Endothelial cell of umbilical vein (primary cell): ENCODE measurements around the gene CNTRL.

Source experiments
- EZH2 ChIP-seq: IDR thresholded peaks from 2 replicates; pipeline ENCODE4 v1.6.1; 2012; ENCODE audit warnings: borderline replicate concordance, low read depth, mild to moderate bottlenecking, moderate library complexity, low read length, inconsistent platforms; ENCODE audit not compliant: severe bottlenecking
- FOS ChIP-seq: IDR thresholded peaks from 2 replicates; pipeline ENCODE4 v1.6.1; 2011; ENCODE audit warnings: mild to moderate bottlenecking, low read length, moderate library complexity, borderline replicate concordance; ENCODE audit not compliant: insufficient read depth
- JUN ChIP-seq: IDR thresholded peaks from 2 replicates; pipeline ENCODE4 v1.6.1; 2011; ENCODE audit warnings: borderline replicate concordance, low read depth; ENCODE audit not compliant: insufficient read length, insufficient read depth
- MYC ChIP-seq: IDR thresholded peaks from one replicate; pipeline ENCODE4 v1.6.1; 2011; ENCODE audit warnings: mild to moderate bottlenecking, low read depth, low read length
- POLR2A ChIP-seq: IDR thresholded peaks from 2 replicates; pipeline ENCODE4 v1.6.1; 2012; ENCODE audit warnings: low read depth, mild to moderate bottlenecking, control low read depth, low read length
- POLR2AphosphoS5 ChIP-seq: IDR thresholded peaks from 2 replicates; pipeline ENCODE4 v1.6.1; 2012; ENCODE audit warnings: low read depth, mild to moderate bottlenecking, control low read depth, low read length, moderate library complexity; ENCODE audit not compliant: insufficient read depth
- TF ChIP-seq, protein P1 (sequence below), 2 donors: IDR thresholded peaks; 1 replicate in 1 of 2; 2 replicates in 1 of 2; pipeline ENCODE4 v1.5.1; 2011; ENCODE audit warnings: low read length in 2 of 2, mild to moderate bottlenecking in 2 of 2, moderate library complexity in 2 of 2, control low read depth in 1 of 2, inconsistent platforms in 1 of 2, low read depth in 1 of 2; ENCODE audit not compliant: insufficient read depth in 1 of 2; ENCODE audit errors: extremely low read depth in 1 of 2
- TF ChIP-seq, protein P2 (sequence below): IDR thresholded peaks from 2 replicates; pipeline ENCODE4 v1.6.1; 2011; ENCODE audit not compliant: insufficient read depth, insufficient read length

DNA sequence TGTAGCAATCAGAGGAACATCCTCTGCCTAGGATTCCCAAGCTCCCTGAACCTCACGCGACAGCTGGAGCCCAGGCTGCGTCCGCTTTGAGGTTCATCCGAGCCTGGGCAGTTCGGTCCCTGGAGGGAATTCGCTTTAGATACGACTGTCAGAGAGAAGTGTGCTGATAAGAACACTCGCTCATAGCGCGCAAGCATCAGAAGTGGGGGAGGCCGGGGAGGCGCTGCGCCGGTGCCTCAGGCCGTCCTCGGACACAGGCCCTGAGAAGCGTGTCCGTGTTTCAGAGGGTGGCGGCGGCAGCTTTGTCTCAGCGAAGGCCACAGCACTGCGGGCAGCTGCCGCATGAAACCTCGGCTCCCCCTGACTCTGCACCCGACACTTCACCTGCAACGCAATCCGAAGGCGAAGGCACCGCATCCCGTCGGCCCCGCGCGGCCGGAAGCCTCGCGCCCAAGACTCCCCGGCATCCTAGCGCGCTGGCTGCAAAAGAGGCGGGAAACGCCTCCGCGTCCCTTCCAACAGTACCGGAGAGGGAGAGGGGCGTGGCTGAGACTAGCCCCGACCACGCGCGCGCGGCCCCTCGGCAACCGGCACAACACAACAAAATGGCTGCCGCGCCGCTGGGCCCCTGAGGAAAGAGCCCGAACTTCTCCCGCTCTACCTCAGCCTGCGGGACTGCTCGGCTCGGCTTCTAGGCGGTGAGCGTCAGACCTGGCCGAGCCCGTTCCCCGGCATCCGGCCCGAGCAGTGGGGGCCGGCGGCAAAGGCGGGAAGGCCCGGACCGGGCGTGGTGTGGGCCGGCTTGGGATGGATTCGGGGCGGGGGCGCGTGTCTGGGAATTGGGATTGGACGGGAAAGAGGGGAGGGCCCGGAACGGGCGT, at the start of gene CNTRL:
- TF ChIP-seq POLR2AphosphoS5 (peak; percentile 69), POLR2A (peak; percentile 49), MYC (no peak), EZH2 (no peak), JUN (no peak), FOS (no peak)
- TF ChIP-seq, protein P1, sequence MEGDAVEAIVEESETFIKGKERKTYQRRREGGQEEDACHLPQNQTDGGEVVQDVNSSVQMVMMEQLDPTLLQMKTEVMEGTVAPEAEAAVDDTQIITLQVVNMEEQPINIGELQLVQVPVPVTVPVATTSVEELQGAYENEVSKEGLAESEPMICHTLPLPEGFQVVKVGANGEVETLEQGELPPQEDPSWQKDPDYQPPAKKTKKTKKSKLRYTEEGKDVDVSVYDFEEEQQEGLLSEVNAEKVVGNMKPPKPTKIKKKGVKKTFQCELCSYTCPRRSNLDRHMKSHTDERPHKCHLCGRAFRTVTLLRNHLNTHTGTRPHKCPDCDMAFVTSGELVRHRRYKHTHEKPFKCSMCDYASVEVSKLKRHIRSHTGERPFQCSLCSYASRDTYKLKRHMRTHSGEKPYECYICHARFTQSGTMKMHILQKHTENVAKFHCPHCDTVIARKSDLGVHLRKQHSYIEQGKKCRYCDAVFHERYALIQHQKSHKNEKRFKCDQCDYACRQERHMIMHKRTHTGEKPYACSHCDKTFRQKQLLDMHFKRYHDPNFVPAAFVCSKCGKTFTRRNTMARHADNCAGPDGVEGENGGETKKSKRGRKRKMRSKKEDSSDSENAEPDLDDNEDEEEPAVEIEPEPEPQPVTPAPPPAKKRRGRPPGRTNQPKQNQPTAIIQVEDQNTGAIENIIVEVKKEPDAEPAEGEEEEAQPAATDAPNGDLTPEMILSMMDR (IDR thresholded peaks at IDR 0.05; ENCODE audit: extremely low read depth in 1 of 2, insufficient read depth in 1 of 2, low read depth in 1 of 2, low read length in 2 of 2), result no peak
- TF ChIP-seq, protein P2, sequence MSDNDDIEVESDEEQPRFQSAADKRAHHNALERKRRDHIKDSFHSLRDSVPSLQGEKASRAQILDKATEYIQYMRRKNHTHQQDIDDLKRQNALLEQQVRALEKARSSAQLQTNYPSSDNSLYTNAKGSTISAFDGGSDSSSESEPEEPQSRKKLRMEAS, result peak; percentile 37
